GM06990 (cell line): ENCODE measurements around the gene SOX11.

ENCODE experiments used
- DNase-seq: peaks from one replicate; pipeline ENCODE4 v3.0.0-alpha.2; 2011; ENCODE audit not compliant: insufficient read length; ENCODE audit errors: extremely low read depth
- H3K27me3 ChIP-seq: replicated peaks from 2 replicates; pipeline ENCODE4 v1.6.0; 2011; ENCODE audit warnings: low read length; ENCODE audit not compliant: control insufficient read depth, insufficient read depth
- H3K36me3 ChIP-seq: 2 replicates; pipeline ENCODE4 v1.5.1; 2011; ENCODE audit warnings: low read length; ENCODE audit not compliant: control insufficient read depth, insufficient read depth
- H3K4me3 ChIP-seq: replicated peaks from 2 replicates; pipeline ENCODE4 v1.5.1; 2011; ENCODE audit warnings: low read depth, mild to moderate bottlenecking, control low read depth, low read length
- TF ChIP-seq, protein P1 (sequence below): IDR thresholded peaks from 2 replicates; pipeline ENCODE4 v1.5.1; 2011; ENCODE audit warnings: low read length, control low read depth, mild to moderate bottlenecking, inconsistent platforms; ENCODE audit not compliant: insufficient read depth, poor library complexity, severe bottlenecking

SOX11 gene

DNA sequence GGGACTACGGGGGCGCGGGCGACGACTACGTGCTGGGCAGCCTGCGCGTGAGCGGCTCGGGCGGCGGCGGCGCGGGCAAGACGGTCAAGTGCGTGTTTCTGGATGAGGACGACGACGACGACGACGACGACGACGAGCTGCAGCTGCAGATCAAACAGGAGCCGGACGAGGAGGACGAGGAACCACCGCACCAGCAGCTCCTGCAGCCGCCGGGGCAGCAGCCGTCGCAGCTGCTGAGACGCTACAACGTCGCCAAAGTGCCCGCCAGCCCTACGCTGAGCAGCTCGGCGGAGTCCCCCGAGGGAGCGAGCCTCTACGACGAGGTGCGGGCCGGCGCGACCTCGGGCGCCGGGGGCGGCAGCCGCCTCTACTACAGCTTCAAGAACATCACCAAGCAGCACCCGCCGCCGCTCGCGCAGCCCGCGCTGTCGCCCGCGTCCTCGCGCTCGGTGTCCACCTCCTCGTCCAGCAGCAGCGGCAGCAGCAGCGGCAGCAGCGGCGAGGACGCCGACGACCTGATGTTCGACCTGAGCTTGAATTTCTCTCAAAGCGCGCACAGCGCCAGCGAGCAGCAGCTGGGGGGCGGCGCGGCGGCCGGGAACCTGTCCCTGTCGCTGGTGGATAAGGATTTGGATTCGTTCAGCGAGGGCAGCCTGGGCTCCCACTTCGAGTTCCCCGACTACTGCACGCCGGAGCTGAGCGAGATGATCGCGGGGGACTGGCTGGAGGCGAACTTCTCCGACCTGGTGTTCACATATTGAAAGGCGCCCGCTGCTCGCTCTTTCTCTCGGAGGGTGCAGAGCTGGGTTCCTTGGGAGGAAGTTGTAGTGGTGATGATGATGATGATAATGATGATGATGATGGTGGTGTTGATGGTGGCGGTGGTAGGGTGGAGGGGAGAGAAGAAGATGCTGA lies 1.4 kb downstream of the SOX11 start:
- H3K27me3 ChIP-seq = no peaks in the 10 kb centered on the region
- no peak for DNase-seq
- H3K36me3 ChIP-seq = no peaks in the 10 kb centered on the region
- H3K4me3 ChIP-seq = no peak overlapping the region
- TF ChIP-seq, protein P1, sequence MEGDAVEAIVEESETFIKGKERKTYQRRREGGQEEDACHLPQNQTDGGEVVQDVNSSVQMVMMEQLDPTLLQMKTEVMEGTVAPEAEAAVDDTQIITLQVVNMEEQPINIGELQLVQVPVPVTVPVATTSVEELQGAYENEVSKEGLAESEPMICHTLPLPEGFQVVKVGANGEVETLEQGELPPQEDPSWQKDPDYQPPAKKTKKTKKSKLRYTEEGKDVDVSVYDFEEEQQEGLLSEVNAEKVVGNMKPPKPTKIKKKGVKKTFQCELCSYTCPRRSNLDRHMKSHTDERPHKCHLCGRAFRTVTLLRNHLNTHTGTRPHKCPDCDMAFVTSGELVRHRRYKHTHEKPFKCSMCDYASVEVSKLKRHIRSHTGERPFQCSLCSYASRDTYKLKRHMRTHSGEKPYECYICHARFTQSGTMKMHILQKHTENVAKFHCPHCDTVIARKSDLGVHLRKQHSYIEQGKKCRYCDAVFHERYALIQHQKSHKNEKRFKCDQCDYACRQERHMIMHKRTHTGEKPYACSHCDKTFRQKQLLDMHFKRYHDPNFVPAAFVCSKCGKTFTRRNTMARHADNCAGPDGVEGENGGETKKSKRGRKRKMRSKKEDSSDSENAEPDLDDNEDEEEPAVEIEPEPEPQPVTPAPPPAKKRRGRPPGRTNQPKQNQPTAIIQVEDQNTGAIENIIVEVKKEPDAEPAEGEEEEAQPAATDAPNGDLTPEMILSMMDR = no peak

DNA sequence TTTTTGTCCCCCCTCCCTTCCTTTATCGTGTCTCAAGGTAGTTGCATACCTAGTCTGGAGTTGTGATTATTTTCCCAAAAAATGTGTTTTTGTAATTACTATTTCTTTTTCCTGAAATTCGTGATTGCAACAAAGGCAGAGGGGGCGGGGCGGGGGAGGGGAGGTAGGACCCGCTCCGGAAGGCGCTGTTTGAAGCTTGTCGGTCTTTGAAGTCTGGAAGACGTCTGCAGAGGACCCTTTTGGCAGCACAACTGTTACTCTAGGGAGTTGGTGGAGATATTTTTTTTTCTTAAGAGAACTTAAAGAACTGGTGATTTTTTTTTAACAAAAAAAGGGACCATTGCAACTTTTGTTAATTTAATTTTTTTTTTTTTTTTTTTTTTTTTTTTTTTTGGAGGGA lies 2.1 kb downstream of the SOX11 start:
- Histone ChIP-seq H3K4me3 (no peak overlapping the region), H3K27me3 (no peaks in the 10 kb centered on the region), H3K36me3 (no peaks in the 10 kb centered on the region)
- TF ChIP-seq, protein P1 = no peak
- DNase-seq = no peak

DNA sequence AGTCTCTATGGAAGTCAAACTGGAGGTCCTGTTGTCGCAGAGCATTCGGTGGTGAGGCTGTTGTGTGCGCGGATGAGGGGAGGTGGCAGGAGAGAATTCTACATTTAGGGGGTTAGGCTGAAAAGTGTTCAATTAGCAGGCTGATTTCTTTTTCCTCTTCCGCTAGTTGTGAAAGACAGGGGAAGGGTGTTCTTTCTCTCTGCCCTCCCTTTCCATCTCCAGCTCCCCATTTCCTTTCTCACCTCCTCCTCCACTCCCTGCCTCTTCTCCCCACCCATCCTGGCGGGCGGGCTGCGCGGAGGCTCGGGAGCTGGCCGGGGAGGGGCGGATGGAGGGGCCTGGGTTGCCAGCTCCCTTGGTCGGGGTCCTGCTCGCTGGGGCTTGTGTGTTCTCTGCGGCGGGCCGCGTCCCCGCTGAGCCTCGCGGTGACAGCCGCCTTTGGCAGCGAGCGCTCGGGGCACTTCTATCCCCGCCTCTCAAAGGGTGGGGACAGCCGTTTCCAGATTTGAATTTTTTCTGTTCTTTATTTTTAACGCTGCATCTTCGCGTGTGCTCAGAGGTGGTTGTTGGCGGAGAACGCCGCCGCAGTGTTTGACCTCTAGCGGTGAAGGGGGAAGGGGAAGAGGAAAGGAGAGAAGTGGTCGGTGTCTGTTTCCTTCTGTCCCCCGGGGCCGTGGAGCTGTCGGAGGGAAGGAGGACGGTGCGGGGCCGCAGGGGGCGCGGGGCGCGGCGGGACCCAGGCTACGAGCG lies 3.6 kb downstream of the SOX11 start:
- TF ChIP-seq, protein P1 = no peak

DNA sequence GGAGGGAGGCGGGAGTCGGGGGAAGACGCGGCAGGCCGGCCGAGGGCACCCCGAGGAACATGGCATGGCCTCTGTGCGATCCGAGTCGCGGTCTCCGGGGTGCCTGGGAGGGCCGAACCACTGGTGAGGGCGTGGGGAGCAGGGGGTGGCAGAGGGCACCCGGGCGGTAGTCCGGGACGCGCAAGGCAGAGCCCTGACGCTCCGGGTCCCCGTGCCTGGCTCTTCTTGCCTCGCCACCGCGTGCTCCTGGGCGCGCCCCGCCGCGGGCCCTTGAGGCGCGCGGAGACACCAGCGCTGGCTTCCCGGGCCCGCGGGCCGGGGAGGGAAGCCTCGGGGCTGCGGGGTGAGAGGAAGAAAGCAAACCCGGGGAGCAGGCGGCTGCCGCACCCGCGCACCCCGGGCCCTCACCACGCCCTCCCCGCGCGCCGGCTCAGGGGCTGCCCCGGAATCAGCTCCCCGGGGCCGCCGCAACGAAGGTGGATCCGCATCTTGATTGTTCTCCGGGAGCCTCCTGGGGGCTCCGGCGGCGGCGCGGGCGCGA lies 4.3 kb downstream of the SOX11 start:
- TF ChIP-seq, protein P1 = no peak
- no peaks in the 10 kb centered on the region for H3K27me3 ChIP-seq

More for the DNA sequence above, 3.6 kb downstream of the SOX11 start:
- DNase-seq = peak; percentile 56
- Histone ChIP-seq H3K27me3 (no peaks in the 10 kb centered on the region), H3K4me3 (no peak overlapping the region), H3K36me3 (no peaks in the 10 kb centered on the region)

DNA sequence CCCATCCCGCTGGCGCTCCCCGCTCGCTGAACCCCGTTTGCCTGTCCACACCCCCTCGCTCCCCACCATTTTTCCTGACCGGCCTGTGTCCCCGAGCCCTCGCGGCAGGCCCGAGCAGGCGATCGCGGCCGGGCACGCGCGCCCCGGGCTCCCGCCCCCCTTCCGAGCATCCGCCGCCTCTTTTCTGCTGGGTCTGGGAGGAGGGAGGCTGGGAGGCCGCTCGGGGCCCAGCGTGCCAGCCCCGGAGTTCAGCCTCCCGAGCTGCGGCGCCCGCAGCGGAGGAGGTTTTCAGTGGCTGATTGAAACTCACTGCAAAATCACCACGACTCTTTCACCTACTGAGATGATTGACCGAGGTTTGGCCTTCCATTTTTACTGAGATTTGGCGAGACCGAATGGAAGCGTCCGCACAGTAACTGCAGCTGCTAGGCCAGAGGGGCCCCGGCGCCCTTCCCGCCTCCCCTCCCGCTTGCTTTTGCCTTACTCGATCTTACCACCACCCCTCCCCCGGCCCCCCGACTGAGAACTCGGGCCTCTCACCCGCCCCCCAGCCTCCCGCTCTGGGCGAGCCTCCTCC lies 4.8 kb downstream of the SOX11 start:
- no peak overlapping the region for H3K4me3 ChIP-seq

More for the DNA sequence above, 4.3 kb downstream of the SOX11 start:
- Histone ChIP-seq H3K4me3 (no peak overlapping the region), H3K36me3 (no peaks in the 10 kb centered on the region)
- DNase-seq = peak; percentile 61

More for the DNA sequence above, 4.8 kb downstream of the SOX11 start:
- Histone ChIP-seq H3K27me3 (no peaks in the 10 kb centered on the region), H3K36me3 (no peaks in the 10 kb centered on the region)
- DNase-seq = peak; percentile 70
- TF ChIP-seq, protein P1 = no peak
